Dermis lymphatic vessel endothelial cell (primary cell): Measurements from ENCODE around the gene FANCD2OS. TPM values are rescaled to one million over a fixed set of nuclear protein-coding genes. Genes with fewer than 3 reads are reported as not detected.

Source experiments
- total RNA-seq: library from RNA; depleted of rRNA; stranded (reverse); fragments of >200 nt; gene quantifications from 2 replicates; pipeline ENCODE4 v1.2.1, GENCODE V29; 2014

FANCD2OS gene, protein sequence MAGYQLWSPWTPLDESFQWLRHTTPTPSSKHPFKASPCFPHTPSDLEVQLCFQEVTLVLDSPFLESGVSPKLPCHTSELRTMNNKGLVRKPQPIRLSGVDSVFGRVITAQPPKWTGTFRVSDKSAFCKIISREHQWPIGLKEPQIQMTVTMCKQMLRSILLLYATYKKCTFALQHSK
- total RNA-seq, result not detected in 2 replicates

DNA sequence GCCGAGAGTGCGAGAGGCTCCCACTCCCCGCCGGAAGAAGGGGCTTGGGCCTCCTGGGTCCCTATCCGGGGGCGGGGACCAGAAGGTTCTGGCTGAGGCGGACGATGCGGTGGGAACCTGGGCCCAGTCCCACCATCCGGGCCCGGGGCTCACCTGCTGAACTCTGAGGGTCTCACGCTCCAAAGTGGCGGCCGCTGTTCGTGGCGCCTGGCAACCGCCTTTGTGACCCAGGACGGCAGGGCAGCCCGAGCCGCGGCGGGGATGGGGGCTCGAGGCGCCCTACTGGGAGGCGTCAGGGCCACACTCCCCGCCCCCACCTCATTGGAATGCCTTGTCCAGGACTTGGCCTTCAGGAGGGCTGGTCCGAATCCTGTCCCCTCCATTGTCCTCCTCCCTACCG, at the start of gene FANCD2OS:
TSS of gene FANCD2OS (minus strand) at position 165 of the 400 bp plus-strand sequence. CDS start 3,481 bp downstream, outside the sequence.

DNA sequence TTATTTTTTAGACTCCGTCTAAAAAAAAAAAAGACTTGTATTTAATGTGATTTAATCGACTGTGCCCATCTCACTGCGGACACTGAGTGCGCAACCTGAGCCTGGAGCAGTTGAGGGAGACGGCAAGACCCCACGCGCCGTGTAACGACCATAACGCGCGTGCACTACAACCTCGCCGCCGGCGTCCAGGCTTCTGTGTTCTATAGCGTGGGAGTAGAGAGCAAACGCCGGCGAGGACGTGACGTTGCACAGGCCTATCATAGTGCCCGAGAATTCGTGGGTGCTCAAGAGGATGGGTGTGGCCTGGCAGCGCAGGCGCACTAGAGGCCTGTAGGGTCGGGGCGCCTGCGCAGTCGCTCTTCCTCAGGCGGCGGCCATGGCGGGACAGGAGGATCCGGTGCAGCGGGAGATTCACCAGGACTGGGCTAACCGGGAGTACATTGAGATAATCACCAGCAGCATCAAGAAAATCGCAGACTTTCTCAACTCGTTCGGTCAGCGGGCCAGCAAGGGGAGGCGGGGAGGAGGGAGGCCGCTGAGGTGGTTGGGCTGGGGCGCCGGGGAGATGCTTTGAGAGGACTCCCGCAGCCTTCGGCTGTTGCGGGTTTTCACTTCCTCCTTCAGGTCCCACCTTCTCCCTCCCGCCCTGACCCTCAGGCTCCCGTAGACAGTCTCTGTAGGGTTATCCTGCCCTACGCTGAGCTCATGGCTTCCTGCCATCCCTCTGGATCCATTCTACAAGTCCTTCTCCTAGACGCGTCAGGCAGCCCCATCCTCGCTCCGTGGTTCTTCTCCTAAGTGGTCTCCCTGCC, 7.5 kb upstream of the FANCD2OS start, which contains the start of gene BRK1:
TSS of gene BRK1 (plus strand) at position 350 of the 812 bp plus-strand sequence. CDS start at position 377, 27 bp downstream.

Other genes starting within 250 kb of the FANCD2OS start
- gene CIDEC, start 228.0 kb downstream of the FANCD2OS start, total RNA-seq, result not detected in 2 replicates
- gene JAGN1, start 217.6 kb downstream of the FANCD2OS start, total RNA-seq, result 24.7 and 29.1 TPM in 2 replicates
- 0.09 and 0.11 TPM in 2 replicates for gene IL17RE, start 205.4 kb downstream of the FANCD2OS start, total RNA-seq
- 17.4 and 20.3 TPM in 2 replicates for gene IL17RC, start 191.2 kb downstream of the FANCD2OS start, total RNA-seq
- gene CRELD1, start 174.4 kb downstream of the FANCD2OS start, total RNA-seq, result 32.6 and 35.7 TPM in 2 replicates
- 0.52 and 0.54 TPM in 2 replicates for gene PRRT3, start 155.8 kb downstream of the FANCD2OS start, total RNA-seq
- gene EMC3, start 121.4 kb downstream of the FANCD2OS start, total RNA-seq, result 44.8 and 46.2 TPM in 2 replicates
- gene FANCD2, start 81.8 kb downstream of the FANCD2OS start, total RNA-seq, result 5.0 and 5.8 TPM in 2 replicates
- gene BRK1, start 7.4 kb upstream of the FANCD2OS start, total RNA-seq, result 150 and 172 TPM in 2 replicates
- 44.2 and 69.1 TPM in 2 replicates for gene VHL, start 33.5 kb upstream of the FANCD2OS start, total RNA-seq
- 39.2 and 61.1 TPM in 2 replicates for gene IRAK2, start 56.7 kb upstream of the FANCD2OS start, total RNA-seq
- gene TATDN2, start 140.2 kb upstream of the FANCD2OS start, total RNA-seq, result 10.2 and 12.0 TPM in 2 replicates
- 0.09 and 0.22 TPM in 2 replicates for gene GHRL, start 184.7 kb upstream of the FANCD2OS start, total RNA-seq
- 243 and 262 TPM in 2 replicates for gene SEC13, start 212.9 kb upstream of the FANCD2OS start, total RNA-seq